ENCODE results near the gene NR3C2.
A peak's percentile ranks its signal among the peaks of the same experiment; 100 is the strongest.

Gene NR3C2

GRCh38 chr4:148065075-148065474, 377.1 kb downstream of the NR3C2 start:
- H3K4me3 ChIP-seq (ENCODE audit: control insufficient read depth, low read depth, low read length), result no peak overlapping the region
- peak; percentile 46 for DNase-seq (ENCODE audit: low read depth)
- TF ChIP-seq CTCF (IDR thresholded peaks at IDR 0.05; ENCODE audit: control insufficient read depth, insufficient read depth, low read depth, low read length, missing control alignments), result no peak

- no peak for DNase-seq (ENCODE audit: low read depth)
- H3K4me3 ChIP-seq (ENCODE audit: control insufficient read depth, low read depth, low read length), result no peak overlapping the region
- no peak for TF ChIP-seq CTCF (IDR thresholded peaks at IDR 0.05; ENCODE audit: control insufficient read depth, insufficient read depth, low read depth, low read length, missing control alignments)
Observed at GRCh38 chr4:148064451-148064850, 377.8 kb downstream of the NR3C2 start.

GRCh38 chr4:148062301-148062950, 379.8 kb downstream of the NR3C2 start:
- DNase-seq (ENCODE audit: low read depth), result no peak
- H3K4me3 ChIP-seq (ENCODE audit: control insufficient read depth, low read depth, low read length), result no peak overlapping the region
- TF ChIP-seq CTCF (IDR thresholded peaks at IDR 0.05; ENCODE audit: control insufficient read depth, insufficient read depth, low read depth, low read length, missing control alignments), result no peak

- H3K4me3 ChIP-seq (ENCODE audit: control insufficient read depth, low read depth, low read length), result no peak overlapping the region
- no peak for DNase-seq (ENCODE audit: low read depth)
- no peak for TF ChIP-seq CTCF (IDR thresholded peaks at IDR 0.05; ENCODE audit: control insufficient read depth, insufficient read depth, low read depth, low read length, missing control alignments)
Observed at GRCh38 chr4:148061795-148062194, 380.4 kb downstream of the NR3C2 start.

GRCh38 chr4:148061141-148061481, 381.1 kb downstream of the NR3C2 start:
- DNase-seq (ENCODE audit: low read depth), result no peak
- no peak overlapping the region for H3K4me3 ChIP-seq (ENCODE audit: control insufficient read depth, low read depth, low read length)
- TF ChIP-seq CTCF (IDR thresholded peaks at IDR 0.05; ENCODE audit: control insufficient read depth, insufficient read depth, low read depth, low read length, missing control alignments), result no peak

GRCh38 chr4:148060264-148061140, 381.7 kb downstream of the NR3C2 start:
- no peak overlapping the region for H3K4me3 ChIP-seq (ENCODE audit: control insufficient read depth, low read depth, low read length)
- no peak for DNase-seq (ENCODE audit: low read depth)
- TF ChIP-seq CTCF (IDR thresholded peaks at IDR 0.05; ENCODE audit: control insufficient read depth, insufficient read depth, low read depth, low read length, missing control alignments), result no peak
